ENCODE measurements around the gene CADM2.

DNA sequence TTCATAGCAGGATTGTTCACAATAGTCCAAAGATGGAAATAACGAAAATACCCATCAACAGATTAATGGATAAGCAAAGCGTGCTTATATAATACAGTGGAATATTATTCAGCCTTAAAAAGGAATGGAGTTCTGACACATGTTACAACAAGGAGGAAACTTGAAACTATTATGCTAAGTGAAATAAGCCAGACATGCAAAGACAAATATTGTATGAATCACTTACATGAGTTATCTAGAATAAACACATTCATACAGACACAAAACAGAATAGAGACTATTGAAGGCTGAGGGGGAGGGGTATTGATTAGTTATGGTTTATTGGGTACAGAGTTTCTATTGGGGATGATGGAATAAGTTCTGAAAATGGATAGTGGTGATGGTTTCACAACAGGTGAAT, 438.6 kb downstream of the CADM2 start:
- TF ChIP-seq EZH2 (IDR thresholded peaks at IDR 0.05; ENCODE audit: insufficient read depth, poor library complexity, severe bottlenecking) (no peak), EZH2phosphoT487 (IDR thresholded peaks at IDR 0.05; ENCODE audit: insufficient read depth, low read depth) (no peak)
